ENCODE results near the gene CDH13.

CDH13 gene

DNA sequence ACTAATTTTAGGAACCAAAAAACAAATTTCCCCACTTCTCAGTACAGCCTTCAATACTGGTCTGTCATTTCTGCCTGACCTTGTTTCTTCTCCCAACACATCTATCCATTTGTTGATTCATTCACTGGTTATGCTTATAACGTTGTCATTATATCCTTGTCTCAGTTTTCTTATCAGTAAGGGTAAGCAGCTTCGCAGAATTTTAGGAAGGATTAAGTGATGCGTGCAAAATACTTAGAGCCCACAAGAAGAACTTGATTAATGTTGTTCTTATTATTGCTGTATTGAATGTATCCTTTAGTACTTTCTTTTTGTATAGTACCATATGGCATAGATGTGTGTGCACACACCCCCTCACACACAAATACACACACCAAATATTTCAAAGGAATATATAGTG lies 777.5 kb downstream of the CDH13 start:
- Histone ChIP-seq H3K27ac (replicated peaks) (no peak overlapping the region), H3K27me3 (ENCODE audit: insufficient read depth, poor library complexity, severe bottlenecking) (no peaks in the 10 kb centered on the region), H3K4me3 (replicated peaks; ENCODE audit: insufficient read depth, low read length) (no peak overlapping the region)
- no peak for DNase-seq (ENCODE audit: low read depth in 1 of 2, low spot score in 1 of 2)
- TF ChIP-seq GABPA (IDR thresholded peaks at IDR 0.05; ENCODE audit: low read depth): no peak
- TF ChIP-seq POLR2AphosphoS5 (IDR thresholded peaks at IDR 0.05; ENCODE audit: low read depth): no peak
- TF ChIP-seq, protein P1, sequence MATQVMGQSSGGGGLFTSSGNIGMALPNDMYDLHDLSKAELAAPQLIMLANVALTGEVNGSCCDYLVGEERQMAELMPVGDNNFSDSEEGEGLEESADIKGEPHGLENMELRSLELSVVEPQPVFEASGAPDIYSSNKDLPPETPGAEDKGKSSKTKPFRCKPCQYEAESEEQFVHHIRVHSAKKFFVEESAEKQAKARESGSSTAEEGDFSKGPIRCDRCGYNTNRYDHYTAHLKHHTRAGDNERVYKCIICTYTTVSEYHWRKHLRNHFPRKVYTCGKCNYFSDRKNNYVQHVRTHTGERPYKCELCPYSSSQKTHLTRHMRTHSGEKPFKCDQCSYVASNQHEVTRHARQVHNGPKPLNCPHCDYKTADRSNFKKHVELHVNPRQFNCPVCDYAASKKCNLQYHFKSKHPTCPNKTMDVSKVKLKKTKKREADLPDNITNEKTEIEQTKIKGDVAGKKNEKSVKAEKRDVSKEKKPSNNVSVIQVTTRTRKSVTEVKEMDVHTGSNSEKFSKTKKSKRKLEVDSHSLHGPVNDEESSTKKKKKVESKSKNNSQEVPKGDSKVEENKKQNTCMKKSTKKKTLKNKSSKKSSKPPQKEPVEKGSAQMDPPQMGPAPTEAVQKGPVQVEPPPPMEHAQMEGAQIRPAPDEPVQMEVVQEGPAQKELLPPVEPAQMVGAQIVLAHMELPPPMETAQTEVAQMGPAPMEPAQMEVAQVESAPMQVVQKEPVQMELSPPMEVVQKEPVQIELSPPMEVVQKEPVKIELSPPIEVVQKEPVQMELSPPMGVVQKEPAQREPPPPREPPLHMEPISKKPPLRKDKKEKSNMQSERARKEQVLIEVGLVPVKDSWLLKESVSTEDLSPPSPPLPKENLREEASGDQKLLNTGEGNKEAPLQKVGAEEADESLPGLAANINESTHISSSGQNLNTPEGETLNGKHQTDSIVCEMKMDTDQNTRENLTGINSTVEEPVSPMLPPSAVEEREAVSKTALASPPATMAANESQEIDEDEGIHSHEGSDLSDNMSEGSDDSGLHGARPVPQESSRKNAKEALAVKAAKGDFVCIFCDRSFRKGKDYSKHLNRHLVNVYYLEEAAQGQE (IDR thresholded peaks at IDR 0.05; ENCODE audit: insufficient replicate concordance, low read depth): no peak

DNA sequence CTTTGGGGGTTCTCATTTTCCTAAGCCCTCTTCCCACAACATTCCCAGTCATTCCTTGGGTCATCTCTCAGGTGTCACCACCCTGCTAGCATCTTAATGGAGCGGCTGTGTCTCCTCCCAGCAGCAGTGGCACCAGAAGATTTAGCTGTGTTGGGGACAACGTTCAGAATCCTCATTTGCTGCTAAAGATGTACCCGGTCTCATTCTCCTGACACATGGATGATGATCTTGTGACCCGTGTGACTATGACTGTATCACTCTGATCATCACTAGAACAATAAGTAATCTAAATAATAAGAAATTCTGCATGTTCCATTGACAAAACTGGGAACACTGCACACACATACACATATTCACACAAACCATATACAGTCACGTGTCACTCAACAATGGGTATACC lies 781.2 kb downstream of the CDH13 start:
- TF ChIP-seq, protein P1 (IDR thresholded peaks at IDR 0.05; ENCODE audit: insufficient replicate concordance, low read depth): no peak
- TF ChIP-seq GABPA (IDR thresholded peaks at IDR 0.05; ENCODE audit: low read depth) (no peak), SPI1 (IDR thresholded peaks at IDR 0.05; ENCODE audit: borderline replicate concordance, low read depth) (no peak), POLR2AphosphoS5 (IDR thresholded peaks at IDR 0.05; ENCODE audit: low read depth) (no peak)
- TF ChIP-seq, protein P2, sequence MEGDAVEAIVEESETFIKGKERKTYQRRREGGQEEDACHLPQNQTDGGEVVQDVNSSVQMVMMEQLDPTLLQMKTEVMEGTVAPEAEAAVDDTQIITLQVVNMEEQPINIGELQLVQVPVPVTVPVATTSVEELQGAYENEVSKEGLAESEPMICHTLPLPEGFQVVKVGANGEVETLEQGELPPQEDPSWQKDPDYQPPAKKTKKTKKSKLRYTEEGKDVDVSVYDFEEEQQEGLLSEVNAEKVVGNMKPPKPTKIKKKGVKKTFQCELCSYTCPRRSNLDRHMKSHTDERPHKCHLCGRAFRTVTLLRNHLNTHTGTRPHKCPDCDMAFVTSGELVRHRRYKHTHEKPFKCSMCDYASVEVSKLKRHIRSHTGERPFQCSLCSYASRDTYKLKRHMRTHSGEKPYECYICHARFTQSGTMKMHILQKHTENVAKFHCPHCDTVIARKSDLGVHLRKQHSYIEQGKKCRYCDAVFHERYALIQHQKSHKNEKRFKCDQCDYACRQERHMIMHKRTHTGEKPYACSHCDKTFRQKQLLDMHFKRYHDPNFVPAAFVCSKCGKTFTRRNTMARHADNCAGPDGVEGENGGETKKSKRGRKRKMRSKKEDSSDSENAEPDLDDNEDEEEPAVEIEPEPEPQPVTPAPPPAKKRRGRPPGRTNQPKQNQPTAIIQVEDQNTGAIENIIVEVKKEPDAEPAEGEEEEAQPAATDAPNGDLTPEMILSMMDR (IDR thresholded peaks at IDR 0.05; ENCODE audit: insufficient read depth, low read length): no peak
- no peak overlapping the region for H3K27ac ChIP-seq (replicated peaks)
- H3K4me3 ChIP-seq (replicated peaks; ENCODE audit: insufficient read depth, low read length): no peak overlapping the region
- no peak for DNase-seq (ENCODE audit: low read depth in 1 of 2, low spot score in 1 of 2)
- H3K27me3 ChIP-seq (ENCODE audit: insufficient read depth, poor library complexity, severe bottlenecking): no peaks in the 10 kb centered on the region

DNA sequence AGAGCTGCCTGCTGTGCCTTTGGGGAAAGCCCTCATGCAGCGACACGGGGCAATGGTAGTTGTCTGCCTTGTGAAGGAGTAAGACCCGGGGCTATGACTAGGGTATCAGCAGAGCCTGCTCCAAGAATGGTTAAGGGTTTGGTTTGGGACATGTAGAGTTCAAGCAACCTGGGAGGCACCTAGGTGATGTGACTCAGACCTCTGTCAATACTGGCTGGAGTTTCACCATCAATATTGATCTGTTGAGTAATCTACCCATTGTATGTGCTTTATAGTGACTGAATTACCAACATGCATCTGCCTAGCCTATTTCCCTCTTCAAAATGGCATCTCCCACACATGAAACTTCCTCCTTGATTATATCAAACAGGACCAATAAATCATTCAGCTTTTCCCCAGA lies 782.6 kb downstream of the CDH13 start:
- H3K4me3 ChIP-seq (replicated peaks; ENCODE audit: insufficient read depth, low read length): no peak overlapping the region
- H3K27ac ChIP-seq (replicated peaks): no peak overlapping the region
- no peak for DNase-seq (ENCODE audit: low read depth in 1 of 2, low spot score in 1 of 2)
- no peaks in the 10 kb centered on the region for H3K27me3 ChIP-seq (ENCODE audit: insufficient read depth, poor library complexity, severe bottlenecking)
- TF ChIP-seq, protein P1 (IDR thresholded peaks at IDR 0.05; ENCODE audit: insufficient replicate concordance, low read depth): no peak
- TF ChIP-seq, protein P2 (IDR thresholded peaks at IDR 0.05; ENCODE audit: insufficient read depth, low read length): no peak
- no peak for TF ChIP-seq SPI1 (IDR thresholded peaks at IDR 0.05; ENCODE audit: borderline replicate concordance, low read depth)
- no peak for TF ChIP-seq POLR2AphosphoS5 (IDR thresholded peaks at IDR 0.05; ENCODE audit: low read depth)
- TF ChIP-seq GABPA (IDR thresholded peaks at IDR 0.05; ENCODE audit: low read depth): no peak

DNA sequence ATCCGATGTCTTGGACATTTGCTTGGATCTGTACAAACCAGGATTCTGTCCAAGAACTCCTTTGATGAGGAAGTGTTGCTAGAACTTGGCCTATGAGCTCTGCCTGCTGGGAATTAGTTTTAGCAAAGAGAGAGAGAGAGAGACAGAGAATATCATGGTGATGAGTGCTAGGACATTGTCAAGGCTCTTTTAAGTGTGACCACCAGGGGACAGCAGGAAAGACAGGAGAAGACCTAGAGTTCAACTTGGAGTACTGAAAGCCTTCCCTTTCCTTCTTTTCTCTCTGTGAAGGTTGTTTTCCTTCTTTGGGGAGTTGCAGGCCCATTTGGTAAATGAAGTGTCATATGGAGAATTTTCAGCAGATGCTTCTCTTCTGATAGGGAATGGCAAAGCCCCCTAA lies 791.8 kb downstream of the CDH13 start:
- DNase-seq (ENCODE audit: low read depth in 1 of 2, low spot score in 1 of 2): no peak
- TF ChIP-seq SPI1 (IDR thresholded peaks at IDR 0.05; ENCODE audit: borderline replicate concordance, low read depth) (no peak), POLR2AphosphoS5 (IDR thresholded peaks at IDR 0.05; ENCODE audit: low read depth) (no peak), GABPA (IDR thresholded peaks at IDR 0.05; ENCODE audit: low read depth) (no peak)
- TF ChIP-seq, protein P1 (IDR thresholded peaks at IDR 0.05; ENCODE audit: insufficient replicate concordance, low read depth): no peak
- TF ChIP-seq, protein P2 (IDR thresholded peaks at IDR 0.05; ENCODE audit: insufficient read depth, low read length): no peak
- Histone ChIP-seq H3K4me3 (replicated peaks; ENCODE audit: insufficient read depth, low read length) (no peak overlapping the region), H3K27me3 (ENCODE audit: insufficient read depth, poor library complexity, severe bottlenecking) (no peaks in the 10 kb centered on the region), H3K27ac (replicated peaks) (no peak overlapping the region)
